ENCODE measurements around the gene CRTAC1.

- TF ChIP-seq ZNF565 (CRISPR knock-in tag; conservative IDR thresholded peaks at IDR 0.05; ENCODE audit: low read depth) (no peak), CREB5 (CRISPR knock-in tag; IDR thresholded peaks at IDR 0.05; ENCODE audit: low read depth) (no peak), ZFP30 (CRISPR knock-in tag; IDR thresholded peaks at IDR 0.05) (no peak), PATZ1 (CRISPR knock-in tag; IDR thresholded peaks at IDR 0.05; ENCODE audit: borderline replicate concordance) (no peak), TCF4 (CRISPR knock-in tag; IDR thresholded peaks at IDR 0.05; ENCODE audit: borderline replicate concordance) (no peak), TSHZ2 (CRISPR knock-in tag; IDR thresholded peaks at IDR 0.05) (no peak), ARNTL (CRISPR knock-in tag; IDR thresholded peaks at IDR 0.05; ENCODE audit: borderline replicate concordance, low read depth) (no peak), ZFP3 (CRISPR knock-in tag; IDR thresholded peaks at IDR 0.05) (no peak), ZC3H10 (CRISPR knock-in tag; IDR thresholded peaks at IDR 0.05) (no peak), SNAI2 (CRISPR knock-in tag; IDR thresholded peaks at IDR 0.05) (no peak), RARB (CRISPR knock-in tag; IDR thresholded peaks at IDR 0.05) (no peak), ZNF8 (CRISPR knock-in tag; IDR thresholded peaks at IDR 0.05) (no peak), PPARA (CRISPR knock-in tag; IDR thresholded peaks at IDR 0.05; ENCODE audit: borderline replicate concordance) (no peak)
Measured at GRCh38 chr10:97879241-97879640, 151.2 kb downstream of the CRTAC1 start.

Data from SK-N-SH treated with all-trans-retinoic acid at 6 μM for 48 hours (cell line).